Endothelial cell of umbilical vein (primary cell): ENCODE data around the gene MPND.

Source experiments
- CTCF ChIP-seq, 2 donors: IDR thresholded peaks; 1 replicate in 1 of 2; 2 replicates in 1 of 2; pipeline ENCODE4 v1.5.1; 2011; ENCODE audit warnings: low read length in 2 of 2, mild to moderate bottlenecking in 2 of 2, moderate library complexity in 2 of 2, control low read depth in 1 of 2, inconsistent platforms in 1 of 2, low read depth in 1 of 2; ENCODE audit not compliant: insufficient read depth in 1 of 2; ENCODE audit errors: extremely low read depth in 1 of 2
- EZH2 ChIP-seq: IDR thresholded peaks from 2 replicates; pipeline ENCODE4 v1.6.1; 2012; ENCODE audit warnings: borderline replicate concordance, low read depth, mild to moderate bottlenecking, moderate library complexity, low read length, inconsistent platforms; ENCODE audit not compliant: severe bottlenecking
- MAX ChIP-seq: IDR thresholded peaks from 2 replicates; pipeline ENCODE4 v1.6.1; 2011; ENCODE audit not compliant: insufficient read depth, insufficient read length
- MYC ChIP-seq: IDR thresholded peaks from one replicate; pipeline ENCODE4 v1.6.1; 2011; ENCODE audit warnings: mild to moderate bottlenecking, low read depth, low read length
- POLR2A ChIP-seq: IDR thresholded peaks from 2 replicates; pipeline ENCODE4 v1.6.1; 2012; ENCODE audit warnings: low read depth, mild to moderate bottlenecking, control low read depth, low read length
- POLR2AphosphoS5 ChIP-seq: IDR thresholded peaks from 2 replicates; pipeline ENCODE4 v1.6.1; 2012; ENCODE audit warnings: low read depth, mild to moderate bottlenecking, control low read depth, low read length, moderate library complexity; ENCODE audit not compliant: insufficient read depth

- no peak for TF ChIP-seq CTCF (IDR thresholded peaks at IDR 0.05; ENCODE audit: extremely low read depth in 1 of 2, insufficient read depth in 1 of 2, low read depth in 1 of 2, low read length in 2 of 2)
- TF ChIP-seq MAX = no peak
- TF ChIP-seq EZH2 = no peak
- no peak for TF ChIP-seq POLR2A
- TF ChIP-seq POLR2AphosphoS5 = no peak
- no peak for TF ChIP-seq MYC
These were observed 45.1 kb downstream of the MPND start for GRCh38 chr19:4388337-4389063.
